Measurements from ENCODE around the gene ZNF831.

Gene ZNF831

DNA sequence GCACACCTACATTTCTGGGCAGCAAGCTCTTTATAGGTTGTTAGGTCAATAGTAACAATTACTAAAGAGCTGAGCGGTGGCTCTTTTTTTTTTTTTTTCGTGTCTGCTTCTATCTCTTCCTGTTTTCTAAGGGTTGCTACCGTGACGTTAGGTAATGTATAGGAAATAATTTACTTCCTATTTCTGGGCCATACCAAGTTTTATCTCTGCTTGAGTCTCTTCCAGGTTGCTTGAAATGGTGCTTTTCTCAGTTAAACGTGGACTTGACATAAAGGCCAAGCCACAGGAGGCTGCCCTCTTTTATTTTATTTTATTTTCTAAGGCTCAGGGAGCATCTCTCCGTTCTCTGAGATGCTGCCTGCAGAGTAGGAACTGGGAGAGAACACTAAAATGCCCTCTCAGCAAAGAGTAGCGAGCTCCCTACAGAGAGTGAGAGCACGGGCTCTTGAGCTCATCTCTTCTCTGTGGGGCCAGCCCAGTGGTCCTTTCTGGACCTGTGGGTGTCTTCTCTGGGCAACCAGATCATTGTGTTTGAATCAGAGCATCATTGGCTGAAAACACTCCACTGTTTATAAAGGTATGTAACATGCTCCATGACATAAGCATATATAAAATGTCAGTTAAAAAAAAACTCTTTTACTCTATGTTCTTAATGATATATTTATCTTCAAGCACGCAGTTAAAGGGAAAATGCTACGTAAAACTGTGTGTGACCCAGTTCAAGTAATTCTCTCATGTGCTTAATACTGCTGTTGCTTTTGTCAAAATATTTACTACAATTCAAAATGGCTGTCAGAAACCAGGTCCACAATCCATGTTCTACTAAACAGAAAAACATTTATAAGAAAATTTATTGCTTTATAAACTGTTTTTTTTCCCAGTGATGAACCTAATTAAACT, at the start of gene ZNF831:
TSS of gene ZNF831 (plus strand) at position 191 of the 900 bp plus-strand sequence. CDS start 27,199 bp downstream, outside the sequence.
- in situ Hi-C loops (cut with MboI; ENCODE audit: low sequenced_read_pairs) = no loop called here

DNA sequence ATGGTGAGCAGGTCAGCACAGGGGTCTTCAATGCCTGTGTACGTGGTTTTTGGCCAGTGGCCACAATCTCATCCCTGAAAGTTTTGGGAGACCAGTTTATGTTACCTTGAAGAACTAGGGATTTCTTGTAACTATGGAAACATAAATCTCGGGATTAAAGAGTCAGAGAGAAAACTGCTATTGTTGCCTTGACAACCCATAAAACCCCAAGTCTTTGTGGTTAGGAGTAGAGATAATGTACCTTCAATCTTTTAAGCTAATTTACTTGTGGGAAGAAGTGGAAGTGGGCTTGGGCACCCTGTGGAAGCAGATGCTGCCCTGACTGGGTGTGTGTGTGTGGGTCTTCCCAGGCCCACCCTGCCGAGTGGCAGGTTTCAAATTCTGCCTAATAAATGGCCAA, 46.1 kb upstream of the ZNF831 start:
- in situ Hi-C loops (cut with MboI; ENCODE audit: low sequenced_read_pairs) = no loop called here

DNA sequence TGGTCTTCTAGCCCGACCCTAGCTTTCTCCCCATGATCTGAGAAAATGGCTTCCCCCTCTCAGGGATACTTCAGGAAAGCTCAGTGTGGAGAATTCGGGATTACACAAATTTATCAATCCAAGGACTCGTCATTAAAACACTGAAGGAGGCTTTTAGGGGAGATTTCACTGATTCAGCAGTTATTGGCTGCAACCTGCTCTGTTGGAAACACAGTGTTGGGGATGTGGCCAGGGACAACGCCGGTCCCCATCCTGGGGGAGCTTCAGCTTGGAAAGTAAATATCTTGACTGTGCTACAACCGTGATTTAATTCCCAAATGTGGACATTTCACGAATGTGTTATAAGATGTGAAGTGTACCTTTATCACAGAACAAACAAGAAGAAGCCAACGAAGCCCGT, 44.8 kb upstream of the ZNF831 start:
- in situ Hi-C loops (cut with MboI; ENCODE audit: low sequenced_read_pairs) = no loop called here

DNA sequence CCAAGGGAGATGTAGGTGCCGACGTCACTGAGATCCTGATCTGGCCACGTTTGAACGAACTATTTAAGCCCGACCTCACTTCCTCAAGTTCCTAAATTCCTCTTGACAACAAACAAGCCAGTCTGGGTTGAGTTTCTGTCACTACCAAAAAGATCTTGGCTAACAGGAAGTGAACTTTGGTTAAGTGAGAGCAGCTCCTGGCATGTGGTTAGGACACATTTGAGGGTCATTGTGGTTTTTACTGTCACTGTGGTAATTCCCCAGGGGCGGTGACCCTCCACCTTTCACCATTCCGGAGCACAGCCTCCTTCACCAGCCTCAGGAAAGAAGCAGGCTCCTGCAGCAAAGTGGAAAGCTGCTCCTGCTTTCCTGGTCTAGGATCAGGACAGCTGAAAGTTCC, 43.1 kb upstream of the ZNF831 start:
- in situ Hi-C loops (cut with MboI; ENCODE audit: low sequenced_read_pairs) = no loop called here

DNA sequence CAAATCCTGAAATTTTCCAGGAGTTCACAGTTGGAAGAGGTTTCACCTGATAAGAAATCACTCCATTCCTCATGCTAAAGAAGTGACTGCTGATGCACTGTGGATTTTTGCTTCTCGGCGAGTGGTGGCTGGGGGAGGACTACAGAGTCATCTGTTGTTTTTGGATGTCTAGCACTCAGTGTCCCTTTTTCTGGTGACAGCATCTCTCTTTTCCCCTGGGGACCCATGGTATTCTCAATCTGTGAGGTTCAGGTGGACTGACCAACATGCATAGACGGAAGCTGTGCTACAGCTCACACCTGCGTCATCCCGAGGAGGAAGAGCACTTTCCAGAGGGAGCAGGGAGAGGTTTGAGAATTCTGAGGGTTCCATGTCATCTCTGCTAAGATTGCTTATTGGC, 42.7 kb upstream of the ZNF831 start:
- in situ Hi-C loops (cut with MboI; ENCODE audit: low sequenced_read_pairs) = no loop called here

DNA sequence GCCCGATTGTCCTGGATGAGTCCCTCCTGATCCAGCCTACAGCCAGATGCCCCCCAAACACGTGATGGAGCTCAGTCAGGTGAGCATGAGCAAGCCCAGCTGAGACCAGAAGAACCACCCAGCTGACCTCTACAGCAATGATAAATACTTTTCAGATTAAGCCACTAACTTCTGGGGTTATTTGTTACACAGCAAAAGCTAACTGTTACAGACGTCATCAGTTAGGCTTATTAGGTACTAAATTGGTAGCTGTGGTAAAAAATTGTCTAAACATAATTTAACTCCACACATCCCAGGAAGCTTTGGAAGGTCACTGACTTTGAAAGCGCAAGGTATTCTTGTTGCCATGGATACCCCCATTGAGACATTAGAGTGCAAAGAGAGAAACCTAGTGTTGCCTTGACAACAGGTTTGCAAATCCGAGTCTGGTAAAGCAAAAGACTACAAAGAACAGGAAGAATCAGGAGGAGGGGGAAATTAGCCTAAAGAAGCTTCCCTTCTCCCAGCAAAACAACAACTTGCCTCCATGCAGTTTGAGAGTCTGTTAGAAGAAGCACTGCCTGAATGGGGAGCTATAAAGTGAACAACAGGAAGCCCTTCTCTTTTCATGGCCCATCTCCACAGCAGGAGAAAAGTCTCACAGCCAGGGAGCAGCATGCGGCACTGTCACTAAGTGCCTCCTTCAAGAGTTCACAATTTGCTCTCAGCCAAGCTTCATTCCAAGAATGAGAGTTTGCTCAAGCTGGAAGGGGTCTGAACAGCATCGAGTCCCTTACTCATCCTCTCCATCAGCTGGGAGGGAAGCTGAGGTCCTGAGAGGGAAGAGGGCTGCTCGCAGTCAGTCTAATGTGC, 41.7 kb upstream of the ZNF831 start:
- in situ Hi-C loops (cut with MboI; ENCODE audit: low sequenced_read_pairs) = no loop called here

DNA sequence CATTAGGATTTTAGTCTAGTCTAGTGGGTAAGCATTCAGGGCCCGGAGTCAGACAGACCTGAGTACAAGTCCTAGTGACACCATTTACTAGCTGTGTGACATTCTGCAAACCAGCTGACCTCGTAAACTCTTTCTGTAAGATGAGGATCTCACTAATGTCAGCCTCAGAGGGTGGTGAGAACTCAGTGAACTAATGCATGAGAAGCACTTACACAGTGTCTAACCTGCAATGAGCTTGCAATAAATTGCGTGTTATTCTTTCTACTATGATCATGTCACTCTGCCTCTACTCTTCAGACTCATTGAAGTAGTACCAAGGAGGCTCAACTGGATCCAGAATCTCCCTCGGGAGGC, 41.1 kb upstream of the ZNF831 start:
- in situ Hi-C loops (cut with MboI; ENCODE audit: low sequenced_read_pairs) = no loop called here

DNA sequence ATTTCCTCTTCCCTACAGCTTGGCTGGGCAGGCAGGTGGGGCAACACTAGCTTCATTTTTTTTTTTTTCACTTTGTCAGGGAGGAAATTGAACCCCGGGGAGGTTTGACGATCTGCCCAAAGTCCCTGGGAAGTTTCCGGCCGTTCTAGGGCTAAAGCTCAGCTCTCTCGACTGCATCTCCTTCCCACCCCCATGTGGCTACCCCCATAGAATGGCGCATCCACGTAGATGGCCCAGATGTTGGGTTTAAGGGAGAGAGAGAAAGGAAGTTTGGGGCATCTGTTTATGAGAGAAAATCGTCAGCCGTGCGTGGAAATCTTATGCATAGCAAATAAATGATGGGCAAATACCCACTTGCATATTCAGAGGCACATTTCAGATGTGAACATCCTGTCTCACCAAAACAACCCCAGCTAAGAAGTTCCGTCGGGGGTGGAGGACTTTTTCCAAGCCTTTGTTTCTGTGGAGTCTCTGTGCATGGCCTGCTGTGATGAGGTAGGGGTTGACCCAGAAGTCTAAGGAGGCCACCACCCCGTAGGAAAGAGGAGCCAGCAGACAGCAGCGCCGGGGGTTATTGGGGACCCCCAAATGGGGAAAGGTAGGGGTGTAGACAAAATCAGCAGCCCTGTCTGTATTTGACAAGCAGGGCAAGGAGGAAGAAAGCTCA, 40.5 kb upstream of the ZNF831 start:
- in situ Hi-C loops (cut with MboI; ENCODE audit: low sequenced_read_pairs) = no loop called here

DNA sequence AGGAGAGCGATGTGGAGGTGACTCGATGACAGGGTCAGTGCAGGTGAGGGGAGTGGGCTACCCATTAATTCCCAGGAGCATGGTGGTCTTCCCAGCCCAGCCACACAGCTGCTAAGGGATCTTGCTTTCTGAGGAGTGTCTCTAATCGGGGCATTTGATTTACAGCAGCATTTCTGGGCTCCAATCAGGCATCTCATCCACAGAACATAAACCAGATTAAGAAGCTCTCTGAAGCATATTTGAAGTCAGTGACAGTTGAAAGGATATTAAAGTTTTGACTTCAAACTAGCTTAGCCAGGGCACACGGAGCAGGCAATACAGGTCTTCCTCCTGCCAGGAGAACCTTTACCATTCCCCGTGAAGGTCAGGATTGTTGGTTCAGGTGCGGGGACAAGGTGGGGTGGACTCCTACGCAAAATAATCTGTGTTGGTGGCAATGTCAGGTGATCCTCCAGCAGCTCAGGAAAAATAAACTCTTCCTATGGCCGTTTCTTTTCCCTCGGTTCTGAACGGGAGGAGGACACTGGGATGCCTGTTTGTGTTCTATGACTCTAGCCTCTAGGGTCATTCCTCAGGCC, 39.9 kb upstream of the ZNF831 start:
- in situ Hi-C loops (cut with MboI; ENCODE audit: low sequenced_read_pairs) = no loop called here

DNA sequence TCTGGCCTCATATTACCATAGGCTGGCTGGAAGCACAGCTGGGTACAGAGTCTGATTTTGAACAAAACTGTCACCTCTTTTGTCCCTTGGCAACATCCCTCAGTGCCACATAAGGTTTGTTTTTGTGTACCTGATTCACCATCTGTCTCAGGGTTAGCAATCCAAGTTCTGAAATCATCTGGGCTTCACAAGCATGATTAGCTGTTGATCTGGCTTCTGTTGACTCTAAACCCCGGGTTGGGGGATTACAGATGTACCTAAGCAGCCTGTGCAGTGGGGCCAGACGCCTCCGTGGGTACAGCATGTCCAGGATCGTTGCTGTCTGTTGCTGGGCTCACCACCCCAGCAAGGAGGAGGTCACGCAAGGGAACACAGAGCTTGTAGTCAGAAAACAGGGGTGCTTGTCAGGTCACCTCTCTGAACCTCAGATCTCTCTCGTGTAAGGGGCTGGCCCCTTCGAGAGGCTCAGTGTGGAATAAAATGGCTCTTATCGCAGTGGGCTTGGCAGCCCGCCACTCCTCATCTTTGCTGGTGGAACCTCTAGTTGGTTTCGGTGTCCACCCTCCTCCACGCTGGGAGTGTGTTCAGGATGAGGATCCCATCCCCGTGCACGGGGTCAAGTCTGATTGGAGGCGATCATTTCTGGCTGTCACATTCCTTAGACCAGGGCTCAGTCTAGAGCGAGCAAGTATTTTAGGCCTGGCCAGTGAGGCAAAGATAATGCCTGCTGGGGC, 39.2 kb upstream of the ZNF831 start:
- in situ Hi-C loops (cut with MboI; ENCODE audit: low sequenced_read_pairs) = no loop called here

DNA sequence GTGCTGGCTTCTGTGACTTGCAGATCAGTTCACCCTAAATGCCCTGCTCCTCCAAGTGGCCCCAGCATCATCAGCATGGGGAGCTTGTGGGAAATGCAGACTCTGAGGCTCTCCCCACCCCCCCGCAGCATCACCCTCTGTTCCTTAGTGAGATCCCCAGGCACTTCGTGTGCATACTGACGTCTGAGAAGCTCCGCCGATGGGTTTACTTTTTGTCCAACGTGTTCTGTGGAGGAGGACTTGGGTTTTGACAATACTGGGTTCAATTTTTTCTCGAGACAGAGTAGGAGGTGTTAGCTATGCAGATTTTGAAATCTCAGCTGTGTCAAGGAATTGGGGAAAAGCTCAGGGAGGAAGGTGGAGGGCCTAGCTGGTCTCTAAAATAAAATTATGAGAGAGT, 38.3 kb upstream of the ZNF831 start:
- in situ Hi-C loops (cut with MboI; ENCODE audit: low sequenced_read_pairs) = no loop called here

DNA sequence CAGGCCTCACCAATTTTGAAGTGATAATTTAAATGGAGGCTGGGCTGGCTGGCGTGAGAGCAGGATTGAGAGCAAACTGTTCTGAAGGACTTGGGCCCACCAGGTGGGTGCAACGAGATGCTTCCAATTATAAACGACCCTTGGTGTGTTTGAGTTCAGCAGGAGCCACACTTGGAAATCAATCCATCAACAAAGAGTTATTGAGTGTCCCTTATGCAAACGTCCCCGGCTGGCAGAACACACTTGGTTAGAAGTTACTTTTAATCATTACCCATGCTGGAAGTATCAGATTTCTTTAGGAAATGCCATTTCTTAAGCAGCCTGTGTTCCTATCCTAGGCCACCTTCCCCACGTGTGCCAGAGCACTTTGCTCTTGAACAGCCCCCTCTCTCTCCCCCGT, 37.8 kb upstream of the ZNF831 start:
- in situ Hi-C loops (cut with MboI; ENCODE audit: low sequenced_read_pairs) = no loop called here

DNA sequence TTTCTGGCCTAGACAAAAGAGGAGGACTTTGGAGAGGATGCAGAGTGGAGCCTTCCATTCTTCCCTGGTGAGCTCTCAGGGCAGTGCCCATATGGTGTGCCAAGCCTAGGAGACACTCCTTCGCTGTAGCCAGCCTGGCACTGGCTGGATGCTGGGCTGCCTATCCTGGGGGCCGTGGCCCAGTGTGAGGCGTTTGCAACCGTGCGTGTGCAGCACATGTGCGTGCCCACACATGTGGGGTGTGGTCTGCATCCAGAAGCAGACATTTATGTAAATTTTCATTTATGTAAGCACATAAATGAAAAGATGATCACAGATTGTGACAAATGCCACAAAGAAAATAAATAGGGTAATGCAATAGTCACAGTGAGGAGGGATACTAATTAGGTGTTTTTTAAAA, 35.8 kb upstream of the ZNF831 start:
- in situ Hi-C loops (cut with MboI; ENCODE audit: low sequenced_read_pairs) = no loop called here

DNA sequence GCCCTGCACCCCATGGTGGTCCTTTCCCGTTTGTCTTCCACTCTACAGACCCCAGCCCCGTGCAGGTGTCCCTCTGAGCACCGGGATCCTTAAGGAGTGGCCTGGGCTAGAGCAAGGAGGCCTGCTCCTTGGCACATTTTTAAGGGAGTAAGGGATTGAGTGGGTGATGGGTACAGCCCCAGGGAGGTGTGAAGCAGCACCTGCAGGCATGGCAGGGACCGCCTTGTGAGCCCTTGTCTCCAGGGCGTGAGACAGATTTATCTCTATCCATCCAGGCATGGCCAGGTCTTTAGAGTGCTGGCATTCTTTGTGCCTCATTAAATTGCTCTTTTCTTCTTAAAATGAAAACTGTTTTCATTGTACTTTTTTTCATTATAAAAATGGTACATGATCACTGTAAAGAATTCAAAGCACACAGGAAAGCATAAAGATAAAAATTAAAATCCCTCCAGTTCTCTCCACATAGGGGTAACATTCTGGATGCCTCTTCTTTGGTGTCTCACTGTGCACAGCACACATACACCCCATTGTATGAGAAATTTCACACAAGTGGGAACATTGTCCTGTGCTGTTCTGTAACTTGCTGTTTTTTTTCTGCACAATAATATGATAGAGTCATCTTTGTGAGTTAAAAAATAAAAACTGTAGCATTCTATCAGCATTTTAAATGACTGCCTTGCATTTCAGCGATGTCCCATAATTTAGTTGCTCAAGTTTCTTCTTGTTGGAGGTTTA, 31.9 kb upstream of the ZNF831 start:
- in situ Hi-C loops (cut with MboI; ENCODE audit: low sequenced_read_pairs) = no loop called here

DNA sequence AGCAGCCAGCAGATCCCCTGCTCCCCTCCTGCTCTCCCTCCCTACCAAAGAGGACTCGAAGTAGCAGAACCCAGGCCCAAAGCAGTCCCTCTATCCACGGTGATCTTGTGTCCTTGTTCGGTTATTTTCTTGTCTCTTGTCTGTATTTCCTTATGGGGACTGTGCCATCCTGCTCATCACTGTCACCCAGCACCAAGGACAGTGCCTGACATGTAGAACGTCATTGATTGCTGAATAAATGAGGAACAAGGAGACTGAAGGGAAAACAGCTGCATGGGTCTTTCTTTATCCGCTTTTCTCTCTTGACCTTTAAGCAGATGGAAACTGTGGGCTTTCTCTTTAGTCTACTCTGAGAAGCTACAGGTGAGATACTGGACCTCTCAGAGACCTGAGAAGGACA, 29.4 kb upstream of the ZNF831 start:
- in situ Hi-C loops (cut with MboI; ENCODE audit: low sequenced_read_pairs) = no loop called here

DNA sequence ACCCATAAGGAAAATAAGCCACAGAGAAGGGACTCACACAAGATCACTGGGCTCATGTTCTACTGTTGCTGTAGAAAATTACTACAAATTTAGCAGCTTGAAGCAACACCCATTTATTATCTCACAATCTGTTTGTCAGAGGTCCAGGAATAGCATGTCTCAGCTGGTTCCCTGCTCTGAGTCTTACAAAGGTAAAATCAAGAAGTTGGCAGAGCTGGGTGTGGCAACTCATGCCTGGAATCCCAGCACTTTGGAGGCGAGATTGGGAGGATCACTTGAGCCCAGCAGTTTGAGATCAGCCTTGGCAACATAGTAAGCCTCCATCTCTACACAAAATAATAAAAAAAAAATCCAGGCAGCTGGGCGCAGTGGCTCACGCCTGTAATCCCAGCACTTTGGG, 28.5 kb upstream of the ZNF831 start:
- in situ Hi-C loops (cut with MboI; ENCODE audit: low sequenced_read_pairs) = no loop called here

DNA sequence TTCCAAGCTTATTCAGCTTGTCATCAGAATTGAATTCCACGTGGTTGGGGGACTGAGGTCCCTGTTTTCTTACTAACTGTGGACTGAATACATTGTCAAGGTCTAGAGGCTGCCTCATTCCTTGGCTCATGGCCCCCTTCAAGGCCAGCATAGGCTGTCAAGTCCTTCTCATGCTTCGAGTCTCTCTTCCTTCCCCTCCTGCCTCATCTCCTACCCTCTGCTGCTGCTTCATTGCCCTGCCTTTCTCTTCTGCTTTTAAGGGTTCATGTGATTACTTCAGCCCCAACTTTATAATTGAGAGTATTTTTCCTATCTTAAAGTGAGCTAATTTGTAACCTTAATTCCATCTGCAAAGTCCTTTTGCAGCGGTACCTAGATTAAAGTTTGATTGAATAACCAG, 27.6 kb upstream of the ZNF831 start:
- in situ Hi-C loops (cut with MboI; ENCODE audit: low sequenced_read_pairs) = no loop called here

DNA sequence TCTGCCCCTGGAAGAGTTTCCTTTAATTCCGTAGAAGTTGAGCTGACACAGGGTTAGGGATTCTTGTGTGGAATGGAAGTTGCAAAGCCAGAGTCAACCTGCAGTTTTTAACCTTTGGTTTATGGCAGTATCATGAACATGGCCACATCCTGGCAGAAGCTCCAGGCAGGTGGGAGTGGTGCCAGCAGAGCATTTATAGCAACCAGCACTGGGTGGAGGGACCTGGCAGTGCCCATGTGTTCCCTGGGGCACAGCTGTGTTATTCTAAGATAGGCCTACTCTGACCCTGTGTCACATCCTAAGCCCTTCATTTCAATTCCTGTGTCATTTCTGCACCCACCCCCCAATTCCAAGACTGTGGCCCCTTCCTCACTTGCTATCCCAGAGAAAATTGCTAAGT, 26.1 kb upstream of the ZNF831 start:
- in situ Hi-C loops (cut with MboI; ENCODE audit: low sequenced_read_pairs) = no loop called here

DNA sequence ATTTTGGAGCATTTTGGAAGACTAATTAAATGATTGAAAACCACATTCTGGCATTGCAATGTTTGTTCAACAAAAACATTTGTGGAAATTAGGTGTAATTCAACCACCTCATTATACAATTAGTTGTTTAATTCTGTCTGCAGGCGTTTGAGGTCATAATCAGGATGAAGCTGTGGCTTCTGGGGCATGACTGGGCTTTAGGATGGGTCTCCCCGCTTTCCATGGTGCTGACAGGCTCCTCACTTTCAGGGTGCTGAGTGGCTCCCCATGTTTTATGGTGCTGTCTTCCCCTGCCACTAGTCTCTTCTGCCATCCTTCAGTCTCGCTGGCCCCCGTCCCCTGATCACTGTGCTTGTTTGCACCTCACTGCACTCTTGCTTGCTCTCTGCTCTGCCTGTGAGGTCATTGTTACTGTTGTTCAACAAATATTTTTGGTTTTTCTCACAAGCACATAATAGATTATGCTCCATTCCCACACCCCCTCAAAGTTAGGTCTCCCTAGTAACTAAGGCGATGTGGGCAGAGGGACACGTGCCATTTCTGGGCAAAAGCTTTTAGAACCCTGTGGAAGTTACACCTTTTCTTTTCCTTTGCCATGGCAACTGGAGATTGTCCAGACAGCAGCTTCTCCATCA, 25.4 kb upstream of the ZNF831 start:
- in situ Hi-C loops (cut with MboI; ENCODE audit: low sequenced_read_pairs) = no loop called here
